Measurements from ENCODE around the gene SLC25A48. TPM values are rescaled to one million over a fixed set of nuclear protein-coding genes. Genes with fewer than 3 reads are reported as not detected.
A peak's percentile ranks its signal among the peaks of the same experiment; 100 is the strongest.

The SLC25A48 gene
- polyA plus RNA-seq, 3 donors = 2.7 to 3.8 (median 3.4) TPM

DNA sequence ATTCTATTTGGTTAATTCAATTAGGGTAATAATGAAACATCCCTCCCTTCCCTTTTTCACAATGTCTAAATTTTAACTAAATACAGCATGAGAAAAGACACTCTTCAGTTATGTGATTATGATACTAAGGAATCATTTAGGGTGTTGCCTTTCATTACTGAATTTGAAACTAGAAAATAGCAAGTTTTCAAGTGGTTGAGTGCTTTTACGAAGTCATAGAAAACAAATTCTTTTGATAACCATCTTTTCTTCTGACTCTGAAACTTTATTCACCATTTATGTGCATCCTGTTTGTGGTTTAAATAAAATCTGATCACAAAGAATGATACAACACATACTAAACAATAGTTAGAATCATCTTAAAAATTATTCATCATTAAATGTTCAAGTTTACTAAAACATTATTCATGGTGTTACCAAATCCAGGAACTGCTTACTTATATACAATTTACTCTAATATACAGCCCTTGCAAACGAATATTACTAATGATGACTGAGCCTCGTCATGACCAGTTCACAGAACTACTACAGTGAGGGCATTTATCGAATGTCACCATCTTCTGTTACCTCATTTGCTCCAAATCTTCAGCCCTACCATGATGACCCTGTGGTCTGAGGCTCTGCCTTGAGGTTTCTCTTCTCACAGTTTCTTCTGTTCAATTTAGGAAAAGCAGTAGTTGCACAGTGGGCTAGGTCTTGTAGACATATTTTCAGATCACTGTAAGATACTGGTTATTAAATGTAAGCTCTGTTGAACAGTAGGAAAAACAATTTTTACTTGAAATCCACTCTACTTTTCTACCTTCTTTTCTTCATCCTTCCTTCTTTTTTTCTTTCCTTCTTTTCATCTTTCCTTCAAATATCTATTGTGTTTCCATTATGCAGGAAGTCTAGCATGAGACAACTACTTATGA is 79.5 kb downstream of the SLC25A48 start:
- no peak for DNase-seq (ENCODE audit: low read depth in 3 of 3, low spot score in 2 of 3)

DNA sequence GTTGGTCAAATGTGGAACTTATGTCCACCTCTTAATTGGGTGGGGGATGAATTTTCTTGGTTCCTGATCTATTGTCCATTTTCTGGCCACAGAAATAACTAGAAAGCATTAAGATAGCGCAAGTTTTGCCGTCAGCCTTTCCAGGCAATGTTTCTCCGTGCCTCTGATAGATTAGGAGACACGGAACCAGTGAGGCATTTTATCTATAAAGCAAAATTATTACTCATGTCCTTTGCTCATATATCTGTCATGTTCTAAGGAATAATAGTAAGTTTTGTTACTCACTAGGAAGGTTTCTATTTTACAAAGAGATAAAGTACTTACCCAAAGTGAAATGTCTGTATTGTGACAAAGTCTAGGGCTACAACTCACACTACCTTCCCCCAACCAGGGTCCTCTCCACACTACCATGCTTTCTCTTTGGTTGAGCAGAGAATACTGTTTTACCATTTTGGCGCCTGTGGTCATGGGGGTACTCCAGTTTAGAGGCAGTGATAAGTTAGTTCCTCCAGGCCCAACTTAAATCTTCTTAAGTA is 81.1 kb downstream of the SLC25A48 start:
- no peak for DNase-seq (ENCODE audit: low read depth in 3 of 3, low spot score in 2 of 3)

DNA sequence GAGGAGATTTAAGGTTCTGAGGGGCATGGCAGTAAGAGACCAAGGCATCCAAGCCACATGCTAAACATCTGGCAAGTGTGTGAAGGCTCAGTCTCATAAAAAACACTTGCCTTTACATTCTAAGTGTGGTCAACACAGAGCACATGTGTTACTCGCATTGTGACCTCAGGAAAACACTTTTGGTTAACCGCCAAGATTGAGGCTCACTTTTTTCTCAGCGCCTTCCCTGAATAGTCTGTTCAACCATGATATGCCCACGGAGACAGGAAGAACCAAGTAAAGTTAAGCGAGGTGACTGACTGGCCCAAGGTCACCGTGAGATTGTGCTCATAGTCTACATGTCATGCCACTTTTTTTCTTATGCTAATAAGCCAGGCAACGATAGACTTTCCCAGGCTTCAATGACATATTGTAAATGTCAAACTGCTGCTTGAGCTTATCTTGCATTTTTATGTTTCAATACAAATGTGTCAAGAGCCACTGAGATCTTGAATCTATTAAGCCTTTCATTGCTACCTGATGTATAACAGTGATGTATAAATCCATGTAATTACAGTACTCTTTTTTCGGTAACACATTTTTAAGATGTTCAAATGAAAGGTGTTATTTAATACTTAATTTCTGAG is 82.3 kb downstream of the SLC25A48 start:
- no peak for DNase-seq (ENCODE audit: low read depth in 3 of 3, low spot score in 2 of 3)

DNA sequence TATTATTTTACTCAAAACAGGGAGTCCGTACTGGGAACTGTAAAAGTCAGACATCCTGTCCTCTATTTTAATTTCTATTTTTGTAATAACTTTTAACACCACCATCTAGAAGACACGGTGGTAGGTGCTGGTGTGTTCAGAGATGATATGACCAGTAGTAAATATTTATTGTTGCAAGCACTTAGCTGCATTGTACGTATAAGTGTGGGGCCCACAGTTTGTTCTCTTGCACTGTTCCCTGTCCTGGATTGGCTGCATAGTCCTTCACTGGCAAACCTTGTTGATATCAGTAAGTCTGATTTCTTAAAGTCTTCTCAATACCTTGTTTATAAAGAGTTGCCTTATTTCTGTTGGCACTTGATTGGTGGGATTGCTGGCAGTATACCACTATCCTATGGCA is 85.7 kb downstream of the SLC25A48 start:
- no peak for DNase-seq (ENCODE audit: low read depth in 3 of 3, low spot score in 2 of 3)

DNA sequence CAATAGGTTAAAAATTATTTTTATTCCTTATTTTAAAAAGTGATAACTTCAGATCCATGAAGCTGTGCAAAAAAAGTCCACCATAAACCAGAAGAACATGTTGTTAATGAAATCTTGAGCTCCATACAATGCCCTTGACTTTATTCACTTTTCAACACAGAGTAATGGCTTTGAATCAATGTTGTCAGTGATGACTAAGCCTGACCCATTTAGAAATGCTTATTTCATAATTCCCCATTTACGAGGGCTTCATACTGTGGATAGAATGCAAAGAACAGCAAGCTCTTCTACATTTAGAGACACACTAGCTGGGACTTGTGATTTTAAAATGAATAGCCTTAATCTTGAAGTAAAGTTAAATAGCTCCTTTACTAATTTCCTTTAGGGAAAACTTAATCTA is 86.9 kb downstream of the SLC25A48 start:
- no peak for DNase-seq (ENCODE audit: low read depth in 3 of 3, low spot score in 2 of 3)

DNA sequence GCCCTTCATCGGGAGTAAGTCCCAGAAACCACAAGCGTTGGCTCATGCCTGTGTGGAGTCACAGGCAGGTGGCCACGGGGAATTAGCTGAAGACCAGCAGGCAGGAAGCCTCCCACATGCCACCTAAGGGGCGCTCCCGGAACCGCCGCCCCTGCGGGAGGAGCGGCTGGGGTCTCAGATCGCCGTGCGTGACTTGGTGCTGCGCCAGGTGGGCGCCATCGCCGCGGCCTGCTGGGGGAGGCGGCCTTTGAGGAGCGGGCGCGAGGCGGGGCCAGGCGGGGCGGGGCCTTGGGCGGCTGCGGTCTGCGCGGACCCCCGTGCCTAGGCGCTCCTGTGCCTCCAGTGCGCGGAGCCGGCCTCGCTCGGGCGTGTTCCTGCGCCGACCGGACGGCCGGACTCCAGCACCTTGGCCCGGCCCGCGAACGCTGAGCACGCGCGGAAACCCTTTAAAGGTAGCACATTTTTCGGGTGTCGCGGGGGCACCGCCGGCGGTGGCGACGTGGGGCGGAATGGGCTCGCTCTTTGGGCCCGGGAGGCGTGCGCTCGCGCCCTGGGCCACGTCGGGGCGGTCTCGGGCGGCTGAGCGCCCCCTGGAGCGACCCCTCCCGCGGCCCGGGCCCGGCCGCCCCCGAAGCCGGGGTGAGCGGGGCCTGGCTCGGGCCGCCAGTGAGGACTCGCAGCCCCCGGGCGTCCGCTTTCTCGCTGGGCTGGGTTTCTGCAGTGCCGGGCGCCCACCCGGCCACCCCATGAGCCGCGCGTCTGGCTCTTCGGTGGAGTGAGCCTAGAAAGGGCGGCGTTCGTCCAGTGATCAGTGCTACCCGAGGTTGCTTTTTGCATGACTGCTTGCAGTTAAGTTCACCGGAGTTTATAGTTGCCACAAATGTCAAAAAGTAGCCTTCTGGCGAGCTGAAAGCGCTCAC is 95.8 kb downstream of the SLC25A48 start:
- DNase-seq (ENCODE audit: low read depth in 3 of 3, low spot score in 2 of 3) = peak in 2 of 3 donors; percentile 31 to 33

DNA sequence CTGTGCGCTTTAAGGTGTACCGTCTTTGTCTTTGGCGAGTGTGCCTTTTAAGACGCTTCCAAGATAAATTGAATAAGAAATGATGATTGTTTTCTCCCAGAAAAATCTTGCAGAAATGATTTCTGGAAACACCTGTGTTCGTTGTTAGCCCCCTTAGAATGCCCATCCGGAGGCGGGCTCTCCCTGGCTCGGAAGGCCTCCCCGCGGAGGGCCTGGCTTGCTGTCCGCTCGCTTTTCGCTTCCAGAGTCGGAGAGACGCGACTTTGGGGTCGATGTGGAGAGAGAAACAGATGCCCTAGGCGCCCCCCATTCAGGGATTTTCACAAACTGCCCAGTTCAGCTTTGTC is 96.5 kb downstream of the SLC25A48 start:
- peak in 1 of 3 donors; percentile 6 for DNase-seq (ENCODE audit: low read depth in 3 of 3, low spot score in 2 of 3)

DNA sequence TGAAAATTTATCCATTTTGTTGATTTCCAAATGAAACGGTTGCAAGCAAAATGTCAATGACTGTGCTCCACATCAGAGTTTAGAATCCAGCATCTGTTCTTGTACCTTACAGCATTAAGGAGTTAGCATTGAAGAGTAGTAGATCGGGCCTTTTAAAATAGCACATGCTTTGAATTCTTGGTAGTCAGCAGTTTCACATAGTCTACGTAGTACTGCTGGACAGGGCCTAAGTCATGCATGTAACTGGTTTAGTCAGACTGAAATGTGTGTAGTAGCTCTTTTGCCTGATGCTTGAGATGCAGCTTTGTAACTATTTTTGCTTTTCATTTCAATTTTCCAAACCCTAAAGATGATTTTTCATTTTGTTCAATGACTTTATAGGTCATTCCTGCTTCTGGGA is 100.5 kb downstream of the SLC25A48 start:
- DNase-seq (ENCODE audit: low read depth in 3 of 3, low spot score in 2 of 3) = peak in 1 of 3 donors; percentile 19

DNA sequence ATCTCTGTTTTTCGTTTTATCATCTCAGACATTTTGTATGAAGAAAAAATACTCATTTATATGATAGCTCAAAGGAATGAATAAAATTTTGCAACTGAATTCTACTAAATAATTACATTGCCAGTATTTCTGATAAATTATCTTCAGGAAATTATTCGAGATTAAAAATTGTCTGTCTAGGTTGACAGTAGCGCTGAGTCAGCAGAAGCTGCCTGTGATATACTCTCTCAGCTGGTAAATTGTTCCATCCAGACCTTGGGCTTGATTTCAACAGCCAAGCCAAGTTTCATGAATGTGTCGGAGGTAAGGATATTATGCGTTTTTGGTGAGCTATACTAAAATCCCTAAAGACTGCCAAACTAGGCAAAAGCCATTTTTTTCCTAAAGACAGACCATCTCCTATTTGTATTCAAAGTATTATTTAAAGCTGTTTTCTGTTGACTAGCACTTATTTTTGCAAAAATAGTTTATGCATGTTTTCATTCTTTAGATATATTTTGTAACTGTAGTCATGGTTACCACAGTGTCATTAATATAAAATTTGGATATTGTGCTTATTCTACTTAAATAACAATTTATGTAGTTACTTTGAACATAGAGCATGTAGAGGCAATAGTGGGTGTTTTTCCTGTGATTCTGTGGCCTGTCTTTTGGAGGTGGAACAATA is 102.9 kb downstream of the SLC25A48 start:
- no peak for DNase-seq (ENCODE audit: low read depth in 3 of 3, low spot score in 2 of 3)

Other genes with a start within 250 kb of the SLC25A48 start
- not detected for gene IL9, start 61.2 kb downstream of the SLC25A48 start, polyA plus RNA-seq (ENCODE audit: insufficient read length in 3 of 3)
- gene LECT2, start 120.3 kb downstream of the SLC25A48 start, polyA plus RNA-seq (ENCODE audit: insufficient read length in 3 of 3) = 1 to 10 TPM in 2 of 3 donors, under 1 TPM in 1; 0.79 to 2.1 (median 2.1) TPM
- gene TGFBI, start 194.3 kb downstream of the SLC25A48 start, polyA plus RNA-seq (ENCODE audit: insufficient read length in 3 of 3) = 100 to 1,000 TPM; 188 to 278 (median 225) TPM

All from right renal cortex interstitium (tissue), 3 donors.